ENCODE data around the gene TTC6. TPM values are rescaled to one million over a fixed set of nuclear protein-coding genes. Genes with fewer than 3 reads are reported as not detected.

The TTC6 gene
- polyA plus RNA-seq, 1 donor (not counting 4 experiments of a cell fraction or from before 2014, with no cell fraction given), result not detected

GRCh38 chr14:37559386-37559785 is 36.0 kb upstream of the TTC6 start:
- dilution Hi-C loops (cut with MboI; ENCODE audit: extremely low pct_ligation_motif_present, low sequenced_read_pairs), result no loop called here
- DNase-seq (ENCODE audit: low read depth, low spot score), result no peak
- Histone ChIP-seq H3K9ac (ENCODE audit: control insufficient read depth, extremely low read depth, insufficient read depth, low read length) (no peak overlapping the region), H3K4me3 (ENCODE audit: control insufficient read depth in 2 of 3, extremely low read depth in 1 of 3, insufficient read depth in 2 of 3, low read depth in 1 of 3, low read length in 3 of 3) (no peak overlapping the region), H3K79me2 (ENCODE audit: control insufficient read depth, insufficient read depth, low read length) (no peaks in the 10 kb centered on the region), H3K9me1 (ENCODE audit: control insufficient read depth, extremely low read depth, insufficient read depth, low read length) (no peaks in the 10 kb centered on the region), H4K20me1 (ENCODE audit: control insufficient read depth, extremely low read depth, insufficient read depth, low read length) (no peaks in the 10 kb centered on the region), H3K4me1 (ENCODE audit: control insufficient read depth, extremely low read depth, insufficient read depth, low read length) (no peaks in the 10 kb centered on the region), H3K27me3 (ENCODE audit: control insufficient read depth, extremely low read depth, insufficient read depth, low read length) (no peaks in the 10 kb centered on the region), H3K9me3 (ENCODE audit: control insufficient read depth, low read depth, low read length) (no peaks in the 10 kb centered on the region), H3K27ac (ENCODE audit: control insufficient read depth, insufficient read depth, low read length) (no peak overlapping the region), H2AFZ (ENCODE audit: control insufficient read depth, low read length) (no peak overlapping the region), H3K4me2 (ENCODE audit: control insufficient read depth, extremely low read depth, insufficient read depth, low read depth, low read length) (no peak overlapping the region), H3K36me3 (ENCODE audit: control insufficient read depth in 2 of 2, extremely low read depth in 1 of 2, insufficient read depth in 2 of 2, low read length in 2 of 2) (no peaks in the 10 kb centered on the region)
- peak; percentile 39 for FAIRE-seq
- TF ChIP-seq EZH2 (IDR thresholded peaks at IDR 0.05; ENCODE audit: low read length), result no peak

GRCh38 chr14:37563189-37563588 is 32.2 kb upstream of the TTC6 start:
- no peak overlapping the region for H3K27ac ChIP-seq (ENCODE audit: control insufficient read depth, insufficient read depth, low read length)
- H3K4me3 ChIP-seq (ENCODE audit: control insufficient read depth in 2 of 3, extremely low read depth in 1 of 3, insufficient read depth in 2 of 3, low read depth in 1 of 3, low read length in 3 of 3), result no peak overlapping the region
- H3K27me3 ChIP-seq (ENCODE audit: control insufficient read depth, extremely low read depth, insufficient read depth, low read length), result no peaks in the 10 kb centered on the region
- dilution Hi-C loops (cut with MboI; ENCODE audit: extremely low pct_ligation_motif_present, low sequenced_read_pairs), result no loop called here
- DNase-seq (ENCODE audit: low read depth, low spot score) (no peak), FAIRE-seq (no peak)
- H3K9me1 ChIP-seq (ENCODE audit: control insufficient read depth, extremely low read depth, insufficient read depth, low read length), result no peaks in the 10 kb centered on the region
- no peaks in the 10 kb centered on the region for H3K4me1 ChIP-seq (ENCODE audit: control insufficient read depth, extremely low read depth, insufficient read depth, low read length)
- H4K20me1 ChIP-seq (ENCODE audit: control insufficient read depth, extremely low read depth, insufficient read depth, low read length), result no peaks in the 10 kb centered on the region
- H3K4me2 ChIP-seq (ENCODE audit: control insufficient read depth, extremely low read depth, insufficient read depth, low read depth, low read length), result no peak overlapping the region
- H3K9me3 ChIP-seq (ENCODE audit: control insufficient read depth, low read depth, low read length), result no peaks in the 10 kb centered on the region
- H3K36me3 ChIP-seq (ENCODE audit: control insufficient read depth in 2 of 2, extremely low read depth in 1 of 2, insufficient read depth in 2 of 2, low read length in 2 of 2), result no peaks in the 10 kb centered on the region
- H2AFZ ChIP-seq (ENCODE audit: control insufficient read depth, low read length), result no peak overlapping the region
- H3K79me2 ChIP-seq (ENCODE audit: control insufficient read depth, insufficient read depth, low read length), result no peaks in the 10 kb centered on the region
- no peak overlapping the region for H3K9ac ChIP-seq (ENCODE audit: control insufficient read depth, extremely low read depth, insufficient read depth, low read length)
- no peak for TF ChIP-seq EZH2 (IDR thresholded peaks at IDR 0.05; ENCODE audit: low read length)

GRCh38 chr14:37565550-37565949 is 29.9 kb upstream of the TTC6 start:
- Histone ChIP-seq H3K36me3 (ENCODE audit: control insufficient read depth in 2 of 2, extremely low read depth in 1 of 2, insufficient read depth in 2 of 2, low read length in 2 of 2) (no peaks in the 10 kb centered on the region), H3K4me3 (ENCODE audit: control insufficient read depth in 2 of 3, extremely low read depth in 1 of 3, insufficient read depth in 2 of 3, low read depth in 1 of 3, low read length in 3 of 3) (no peak overlapping the region), H3K4me1 (ENCODE audit: control insufficient read depth, extremely low read depth, insufficient read depth, low read length) (no peaks in the 10 kb centered on the region), H3K79me2 (ENCODE audit: control insufficient read depth, insufficient read depth, low read length) (no peaks in the 10 kb centered on the region), H3K4me2 (ENCODE audit: control insufficient read depth, extremely low read depth, insufficient read depth, low read depth, low read length) (no peak overlapping the region), H3K9ac (ENCODE audit: control insufficient read depth, extremely low read depth, insufficient read depth, low read length) (no peak overlapping the region), H3K27ac (ENCODE audit: control insufficient read depth, insufficient read depth, low read length) (no peak overlapping the region), H3K27me3 (ENCODE audit: control insufficient read depth, extremely low read depth, insufficient read depth, low read length) (no peaks in the 10 kb centered on the region), H4K20me1 (ENCODE audit: control insufficient read depth, extremely low read depth, insufficient read depth, low read length) (no peaks in the 10 kb centered on the region), H3K9me3 (ENCODE audit: control insufficient read depth, low read depth, low read length) (no peaks in the 10 kb centered on the region), H2AFZ (ENCODE audit: control insufficient read depth, low read length) (no peak overlapping the region), H3K9me1 (ENCODE audit: control insufficient read depth, extremely low read depth, insufficient read depth, low read length) (no peaks in the 10 kb centered on the region)
- dilution Hi-C loops (cut with MboI; ENCODE audit: extremely low pct_ligation_motif_present, low sequenced_read_pairs), result no loop called here
- TF ChIP-seq EZH2 (IDR thresholded peaks at IDR 0.05; ENCODE audit: low read length), result no peak
- TF ChIP-seq CTCF (optimal IDR thresholded peaks at IDR 0.05 in 1 of 3, IDR thresholded peaks at IDR 0.05 in 1 of 3, conservative IDR thresholded peaks at IDR 0.05 in 1 of 3; ENCODE audit: extremely low read depth in 1 of 3, insufficient read depth in 2 of 3, low read length in 3 of 3), result peak in 2 of 3 experiments; percentile 14 to 16
- DNase-seq (ENCODE audit: low read depth, low spot score), result no peak
- no peak for FAIRE-seq

All from keratinocyte (primary cell).